Caki2 (cell line): ENCODE data around the gene HSPB6. TPM values are rescaled to one million over a fixed set of nuclear protein-coding genes. Genes with fewer than 3 reads are reported as not detected.

ENCODE experiments used
- DNase-seq: peaks from one replicate; pipeline ENCODE4 v3.0.0-alpha.2; 2015; ENCODE audit warnings: low read depth
- in situ Hi-C: cut with HindIII; loops from 2 replicates; pipeline ENCODE4 v1.10.0; 2016; ENCODE audit warnings: low sequenced_read_pairs, low pct_unique_long_range_greater_than_20kb, mixed read lengths
- total RNA-seq: library from RNA; depleted of rRNA; stranded (reverse); fragments of >200 nt; shearing (Covaris generic); gene quantifications from 2 replicates; pipeline ENCODE4 v1.2.3, GENCODE V29; 2014; ENCODE audit warnings: low replicate concordance

Gene HSPB6
- total RNA-seq, 1 experiment from 2014 or later = not detected

- DNase-seq = no peak
- in situ Hi-C loops = no loop called here
Observed at GRCh38 chr19:35787227-35787799, 30.5 kb upstream of the HSPB6 start.

GRCh38 chr19:35786299-35787160 lies 29.7 kb upstream of the HSPB6 start:
- in situ Hi-C loops = no loop called here
- DNase-seq = no peak

- no peak for DNase-seq
- in situ Hi-C loops = no loop called here
Observed at GRCh38 chr19:35785339-35785627, 28.5 kb upstream of the HSPB6 start.

GRCh38 chr19:35784503-35785338 lies 27.9 kb upstream of the HSPB6 start:
- in situ Hi-C loops = no loop called here
- no peak for DNase-seq

- in situ Hi-C loops = no loop called here
- DNase-seq = no peak
Observed at GRCh38 chr19:35783469-35784434, 26.9 kb upstream of the HSPB6 start.

- in situ Hi-C loops = no loop called here
- DNase-seq = no peak
Observed at GRCh38 chr19:35782589-35782988, 25.8 kb upstream of the HSPB6 start.

GRCh38 chr19:35781650-35782049 lies 24.8 kb upstream of the HSPB6 start:
- in situ Hi-C loops = no loop called here

GRCh38 chr19:35780717-35781116 lies 23.9 kb upstream of the HSPB6 start:
- in situ Hi-C loops = no loop called here
- no peak for DNase-seq

More at GRCh38 chr19:35781650-35782049, 24.8 kb upstream of the HSPB6 start:
- no peak for DNase-seq

- no peak for DNase-seq
Observed at GRCh38 chr19:35780058-35780457, 23.2 kb upstream of the HSPB6 start.

GRCh38 chr19:35779033-35779432 lies 22.2 kb upstream of the HSPB6 start:
- in situ Hi-C loops = no loop called here
- DNase-seq = no peak

More at GRCh38 chr19:35780058-35780457, 23.2 kb upstream of the HSPB6 start:
- in situ Hi-C loops = no loop called here

GRCh38 chr19:35777961-35778360 lies 21.1 kb upstream of the HSPB6 start:
- DNase-seq = no peak
- in situ Hi-C loops = no loop called here

GRCh38 chr19:35777086-35777841 lies 20.4 kb upstream of the HSPB6 start:
- no peak for DNase-seq
- in situ Hi-C loops = no loop called here

GRCh38 chr19:35776102-35776788 lies 19.4 kb upstream of the HSPB6 start:
- DNase-seq = no peak
- in situ Hi-C loops = no loop called here

GRCh38 chr19:35775298-35776101 lies 18.7 kb upstream of the HSPB6 start, which contains the start of gene ARHGAP33:
Gene ARHGAP33 (plus strand): TSS chr19:35775564. CDS start chr19:35775659, 95 bp downstream.
- in situ Hi-C loops = no loop called here
- peak; percentile 96 for DNase-seq

- in situ Hi-C loops = no loop called here
- no peak for DNase-seq
Observed at GRCh38 chr19:35775046-35775297, 18.1 kb upstream of the HSPB6 start.

GRCh38 chr19:35774274-35775045 lies 17.6 kb upstream of the HSPB6 start:
- in situ Hi-C loops = no loop called here
- no peak for DNase-seq
